HG03571 (cell line): ENCODE data around the gene ADGRL4.
"Not testable (repeated sequence)": the region's sequence is repeated elsewhere in the genome, so short reads cannot be mapped to it uniquely, and the experiment has no call there.

Experiments used
- ATAC-seq: cut with Tn5 transposase; IDR thresholded peaks from one replicate; pipeline ENCODE4 v1.9.1; 2021; ENCODE audit not compliant: unreplicated experiment

Gene ADGRL4

GRCh38 chr1:79006564-79006963 is at the start of gene ADGRL4:
ADGRL4 (minus strand) TSS chr1:79006730; CDS start chr1:79006654, 76 bp downstream.
- no peak for ATAC-seq

- ATAC-seq, result no peak
Observed at GRCh38 chr1:79055856-79056255, 49.3 kb upstream of the ADGRL4 start.

DNA sequence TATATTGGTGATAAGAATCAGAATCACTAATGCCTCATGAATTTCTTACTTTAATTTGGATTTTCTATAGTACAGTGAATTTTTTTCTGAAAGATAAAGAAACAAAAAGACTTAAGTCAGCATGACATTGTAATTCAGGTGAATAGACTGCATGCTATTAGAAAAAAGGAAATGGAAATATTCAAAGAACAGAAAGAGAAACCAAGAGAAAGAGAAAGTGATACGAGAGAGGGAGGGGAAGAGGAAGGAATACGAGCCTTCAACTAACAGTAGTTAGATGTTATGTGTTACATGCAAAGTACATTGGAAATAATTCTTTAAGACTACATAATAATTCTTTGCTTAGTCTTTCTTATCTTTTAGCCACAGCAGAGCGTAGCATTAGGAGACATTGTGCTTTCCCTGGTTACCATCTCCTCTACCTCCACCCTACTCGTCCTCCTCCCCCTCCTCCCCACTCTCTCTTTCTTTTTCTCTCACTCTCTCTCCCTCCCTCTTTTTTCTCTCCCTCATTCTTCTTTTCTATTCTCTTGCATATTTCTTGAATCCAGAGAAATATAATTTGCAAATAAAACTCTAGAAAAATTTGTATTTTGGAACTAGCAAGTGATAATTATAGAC is 46.4 kb upstream of the ADGRL4 start:
- peak; percentile 99 for ATAC-seq

- ATAC-seq, result no peak
Observed at GRCh38 chr1:79044974-79045650, 38.6 kb upstream of the ADGRL4 start.

- no peak for ATAC-seq
Observed at GRCh38 chr1:79043506-79043905, 37.0 kb upstream of the ADGRL4 start.

- ATAC-seq, result no peak
Observed at GRCh38 chr1:79042539-79042938, 36.0 kb upstream of the ADGRL4 start.

DNA sequence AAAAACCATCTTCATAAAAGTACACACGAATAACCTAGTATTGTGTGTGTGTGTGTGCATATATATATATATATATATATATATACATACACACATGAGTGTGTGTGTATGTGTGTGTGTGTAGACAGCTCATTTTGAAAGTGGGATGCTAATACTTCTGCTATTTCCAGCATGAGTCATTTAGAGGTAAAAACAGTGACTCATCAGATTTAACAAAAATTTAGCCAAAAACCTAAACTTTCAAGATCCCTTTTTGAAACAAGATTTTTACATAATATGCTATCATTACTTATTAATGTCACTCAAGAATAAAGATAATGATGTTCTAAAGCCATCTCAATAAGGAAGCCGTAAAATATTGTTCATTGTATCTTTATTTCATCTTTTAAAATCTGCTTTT is 35.6 kb upstream of the ADGRL4 start:
- ATAC-seq, result peak; percentile 55

GRCh38 chr1:79041666-79042065 is 35.1 kb upstream of the ADGRL4 start:
- ATAC-seq, result no peak

- peak; percentile 72 for ATAC-seq
Observed at GRCh38 chr1:79040424-79041082, 34.0 kb upstream of the ADGRL4 start.

- no peak for ATAC-seq
Observed at GRCh38 chr1:79037085-79037484, 30.6 kb upstream of the ADGRL4 start.

DNA sequence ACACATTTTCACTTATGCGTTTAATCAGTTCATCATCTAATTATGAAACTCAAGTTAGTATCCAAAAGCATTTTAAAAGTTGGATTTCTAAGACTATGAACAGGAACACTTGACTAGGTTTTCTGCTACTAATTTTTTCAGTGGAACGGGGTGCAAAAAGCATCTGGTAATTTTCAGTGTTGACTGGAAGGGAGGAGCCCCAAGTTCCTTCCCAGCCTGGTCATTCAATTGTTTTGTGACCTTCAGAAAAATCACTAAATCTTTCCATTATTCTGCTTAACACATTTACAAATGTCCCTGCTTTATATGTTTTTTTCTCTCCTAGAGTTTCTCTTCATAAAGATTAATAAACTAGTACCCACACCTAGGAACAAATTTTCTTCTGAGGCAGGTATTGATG is 6.0 kb upstream of the ADGRL4 start:
- no peak for ATAC-seq

DNA sequence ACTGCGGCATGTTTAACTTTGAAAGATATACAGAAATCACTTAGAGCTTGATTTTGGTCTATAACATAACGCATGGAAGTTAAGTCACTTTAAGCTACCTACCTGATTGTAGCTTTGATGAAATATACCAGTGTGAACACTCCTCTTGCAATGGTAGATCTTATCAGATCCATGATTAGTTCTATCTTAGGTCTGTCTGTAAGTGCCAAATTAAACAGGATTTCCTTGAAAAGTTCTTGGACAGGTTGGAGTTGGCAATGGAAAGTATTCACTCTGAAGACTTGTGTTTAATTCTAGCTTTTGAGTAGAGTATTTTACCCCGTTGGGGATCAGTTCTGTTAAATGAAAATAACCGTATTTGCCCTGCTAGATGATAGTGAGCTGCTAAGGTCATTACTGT is 4.1 kb upstream of the ADGRL4 start:
- ATAC-seq, result no peak

GRCh38 chr1:79005945-79006344 is 585 bp downstream of the ADGRL4 start:
- no peak for ATAC-seq

GRCh38 chr1:79004916-79005315 is 1.6 kb downstream of the ADGRL4 start:
- ATAC-seq, result no peak

DNA sequence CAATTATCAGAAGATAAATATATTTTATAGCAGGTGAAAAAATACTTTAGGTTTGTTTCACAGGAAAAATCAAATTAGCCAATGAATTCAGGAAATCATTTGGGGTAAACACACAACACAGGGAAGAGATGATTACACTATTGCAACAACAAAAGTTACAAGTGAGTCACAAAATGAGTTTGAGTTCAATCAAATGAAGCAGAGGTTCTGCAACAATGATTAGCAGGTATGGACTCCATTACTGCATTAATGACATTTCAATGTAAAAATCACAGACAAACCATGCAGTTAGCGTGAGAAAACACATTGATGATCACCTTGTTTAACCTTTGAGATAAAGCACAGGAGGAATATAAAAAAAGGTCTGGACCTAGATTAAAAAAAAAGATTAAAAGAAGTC is 9.7 kb downstream of the ADGRL4 start:
- no peak for ATAC-seq

GRCh38 chr1:78987042-78987441 is 19.5 kb downstream of the ADGRL4 start:
- ATAC-seq, result no peak

DNA sequence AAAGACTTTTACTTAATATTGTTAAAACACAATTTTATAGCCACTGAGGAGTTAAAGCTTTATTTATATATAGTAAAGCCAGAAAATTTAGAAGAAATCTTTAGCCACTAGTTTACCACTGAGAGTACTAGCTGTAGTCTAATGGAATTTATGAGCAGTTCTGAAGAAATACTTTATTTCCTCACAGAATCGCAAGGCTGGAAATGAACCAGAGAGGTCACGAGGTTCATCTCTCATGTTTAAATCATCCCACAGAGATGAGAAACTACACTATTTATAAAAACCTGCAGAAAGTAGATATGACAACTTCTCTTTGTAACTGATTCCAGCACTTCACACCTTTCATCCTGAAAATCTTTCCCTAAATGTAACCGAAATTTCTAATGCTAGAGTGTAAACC is 26.0 kb downstream of the ADGRL4 start:
- ATAC-seq, result no peak

DNA sequence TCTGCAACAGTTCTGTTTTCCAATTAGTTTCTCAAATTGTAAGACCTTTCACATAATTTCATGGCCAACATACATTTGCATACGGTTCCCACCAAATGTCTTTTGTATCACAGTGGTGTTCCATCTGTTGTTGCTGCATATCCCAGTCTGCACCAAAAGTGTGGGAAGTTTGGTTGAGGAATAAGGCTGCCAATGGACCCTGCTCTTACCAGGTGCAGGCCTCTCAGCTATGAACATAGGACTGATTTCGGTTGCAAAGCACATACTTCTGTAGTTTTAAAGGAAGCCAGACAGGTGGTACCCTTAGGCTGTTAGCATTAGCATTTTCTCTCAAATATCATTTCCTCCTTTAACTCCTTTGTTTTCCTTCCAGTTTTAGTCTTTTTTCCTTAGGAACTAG is 33.8 kb downstream of the ADGRL4 start:
- no peak for ATAC-seq

DNA sequence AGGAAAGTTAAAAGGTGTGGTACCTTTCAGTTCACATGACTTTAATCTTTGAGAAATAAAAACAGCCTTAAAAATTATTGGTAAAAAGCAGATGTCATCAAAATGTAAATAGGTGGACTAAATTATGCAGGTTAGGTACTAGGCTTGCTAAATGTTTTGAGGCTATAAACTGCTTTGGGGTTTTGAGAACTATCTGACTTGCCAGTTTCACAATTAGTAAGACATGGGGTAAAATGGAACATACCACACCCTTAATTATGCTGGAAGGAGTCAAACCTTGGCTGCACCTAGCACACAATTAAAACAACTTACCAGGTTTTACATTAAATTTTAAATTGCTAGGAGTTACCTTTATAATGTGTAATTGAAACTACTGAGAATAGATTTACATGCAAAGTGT is 39.4 kb downstream of the ADGRL4 start:
- ATAC-seq, result not testable (repeated sequence)

DNA sequence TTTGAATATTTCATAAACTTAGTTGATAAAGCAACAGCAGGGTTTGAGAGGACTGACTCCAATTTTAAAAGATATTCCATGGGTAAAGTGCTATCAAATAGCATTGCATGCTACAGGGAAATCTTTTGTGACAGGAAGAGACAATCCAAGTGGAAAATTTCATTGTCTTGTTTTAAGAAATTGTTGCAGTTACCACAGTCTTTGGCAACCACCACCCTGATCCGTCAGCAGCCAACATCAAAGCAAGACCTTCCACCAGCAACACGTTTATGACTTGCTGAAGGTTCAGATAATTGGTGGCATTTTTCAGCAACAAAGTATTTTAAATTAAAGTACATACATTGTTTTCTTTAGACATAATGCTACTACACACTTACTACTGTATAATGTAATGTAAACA is 47.8 kb downstream of the ADGRL4 start:
- no peak for ATAC-seq

DNA sequence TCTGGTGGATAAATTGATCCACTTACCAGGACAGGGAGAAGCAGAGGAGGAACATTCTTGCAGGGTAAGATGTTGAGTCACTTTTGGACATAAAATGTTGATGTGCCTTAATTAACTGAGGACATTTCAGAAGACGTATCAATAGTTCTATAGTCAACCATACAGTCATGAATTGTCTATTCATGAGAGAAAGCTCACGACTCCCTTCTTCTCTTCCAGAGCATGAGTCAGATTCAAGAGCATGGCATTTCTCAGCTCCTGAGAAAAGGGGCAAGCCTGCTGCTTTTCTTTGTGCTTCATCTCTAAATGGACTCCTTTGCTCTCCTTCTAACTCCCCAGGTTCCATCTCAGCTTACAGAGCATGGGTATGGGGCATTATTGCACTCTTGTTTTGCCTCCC is 55.7 kb downstream of the ADGRL4 start:
- ATAC-seq, result no peak

GRCh38 chr1:78949227-78949626 is 57.3 kb downstream of the ADGRL4 start:
- ATAC-seq, result no peak
